ENCODE measurements around the gene CPNE5. TPM values are rescaled to one million over a fixed set of nuclear protein-coding genes. Genes with fewer than 3 reads are reported as not detected.

Gene CPNE5
- polyA plus RNA-seq, 3 donors, result 0.47 to 0.85 (median 0.82) TPM

- Histone ChIP-seq H3K4me1 (ENCODE audit: control insufficient read depth in 1 of 2, insufficient read depth in 2 of 2, low read length in 2 of 2) (peaks cover 15 to 23% of the 10 kb centered on the region in 2 donors), H3K4me2 (replicated peaks; ENCODE audit: extremely low read depth, low read length, poor library complexity, severe bottlenecking) (peak within 1 kb of the TSS; percentile 93), H3K36me3 (replicated peaks in 1 of 2; ENCODE audit: control insufficient read depth in 1 of 2, insufficient read depth in 2 of 2, low read length in 2 of 2) (peaks cover 0 to 21% of the 10 kb centered on the region in 2 donors), H3K79me2 (ENCODE audit: insufficient read depth, low read length) (peaks cover 38% of the 10 kb centered on the region), H4K20me1 (ENCODE audit: insufficient read depth, low read length) (no peaks in the 10 kb centered on the region), H3K27ac (ENCODE audit: low read depth in 1 of 2, low read length in 2 of 2) (peak within 1 kb of the TSS; percentile 54 to 97), H3K27me3 (ENCODE audit: control insufficient read depth in 2 of 2, insufficient read depth in 2 of 2, low read length in 2 of 2) (no peaks in the 10 kb centered on the region), H2AFZ (ENCODE audit: insufficient read depth, low read depth, low read length, poor library complexity, severe bottlenecking) (peak within 1 kb of the TSS; percentile 99), H3K4me3 (replicated peaks in 1 of 3; ENCODE audit: low read depth in 2 of 3, low read length in 3 of 3) (peak within 1 kb of the TSS; percentile 90 to 98 (median 98)), H3K9me3 (replicated peaks in 1 of 2; ENCODE audit: control insufficient read depth in 1 of 2, insufficient read depth in 1 of 2, low read length in 2 of 2) (no peaks in the 10 kb centered on the region), H3K9ac (ENCODE audit: insufficient read depth, low read length, poor library complexity, severe bottlenecking) (peak within 1 kb of the TSS; percentile 92)
- TF ChIP-seq CTCF (IDR thresholded peaks at IDR 0.05), result no peak
- Mint-ChIP-seq H3K27ac (peak within 1 kb of the TSS; percentile 95 to 100 (median 98)), H3K4me3 (peak within 1 kb of the TSS; percentile 94 to 100), H3K9me3 (peaks cover 0 to 4% (median 0%) of the 10 kb centered on the region in 7 donors), H3K27me3 (ENCODE audit: low read depth in 3 of 3) (peaks cover 0 to 4% (median 3%) of the 10 kb centered on the region in 3 donors), H3K4me1 (peaks cover 25% of the 10 kb centered on the region), H3K36me3 (peaks cover 12 to 14% of the 10 kb centered on the region in 2 donors)
- under 1% methylated on average over 47 of the region's 54 CpGs for WGBS (ENCODE audit: insufficient coverage)
- DNase-seq, result peak; percentile 74 to 87 (median 85)
- intact Hi-C loops (cut with micrococcal nuclease), result loop anchor here in 1 of 2 donors (1.0 kb wide), 1 partner anchor 9 kb away; no protein-coding TSS in a partner anchor
Observed at GRCh38 chr6:36874443-36875249, 35.4 kb upstream of the CPNE5 start, which contains the start of gene PPIL1. TSS of gene PPIL1 (minus strand) at chr6:36874803. CDS start at chr6:36874772, 31 bp downstream.

GRCh38 chr6:36873612-36874442 is 34.6 kb upstream of the CPNE5 start:
- Histone ChIP-seq H3K9me3 (replicated peaks in 1 of 2; ENCODE audit: control insufficient read depth in 1 of 2, insufficient read depth in 1 of 2, low read length in 2 of 2) (no peaks in the 10 kb centered on the region), H3K4me1 (ENCODE audit: control insufficient read depth in 1 of 2, insufficient read depth in 2 of 2, low read length in 2 of 2) (peaks cover 15 to 23% of the 10 kb centered on the region in 2 donors), H3K27ac (ENCODE audit: low read depth in 1 of 2, low read length in 2 of 2) (peak overlapping the region; percentile 54 to 97), H3K27me3 (ENCODE audit: control insufficient read depth in 2 of 2, insufficient read depth in 2 of 2, low read length in 2 of 2) (no peaks in the 10 kb centered on the region), H2AFZ (ENCODE audit: insufficient read depth, low read depth, low read length, poor library complexity, severe bottlenecking) (peak overlapping the region; percentile 99), H3K4me2 (replicated peaks; ENCODE audit: extremely low read depth, low read length, poor library complexity, severe bottlenecking) (peak overlapping the region; percentile 93), H3K79me2 (ENCODE audit: insufficient read depth, low read length) (peaks cover 46% of the 10 kb centered on the region), H3K9ac (ENCODE audit: insufficient read depth, low read length, poor library complexity, severe bottlenecking) (peak overlapping the region; percentile 92), H3K4me3 (replicated peaks in 1 of 3; ENCODE audit: low read depth in 2 of 3, low read length in 3 of 3) (peak overlapping the region; percentile 90 to 98 (median 98)), H4K20me1 (ENCODE audit: insufficient read depth, low read length) (no peaks in the 10 kb centered on the region), H3K36me3 (replicated peaks in 1 of 2; ENCODE audit: control insufficient read depth in 1 of 2, insufficient read depth in 2 of 2, low read length in 2 of 2) (peaks cover 6 to 21% of the 10 kb centered on the region in 2 donors)
- DNase-seq, result peak in 2 of 3 donors; percentile 21 to 36
- Mint-ChIP-seq H3K4me3 (peak overlapping the region; percentile 94 to 100), H3K27ac (peak overlapping the region; percentile 78 to 100 (median 98)), H3K27me3 (ENCODE audit: low read depth in 3 of 3) (peaks cover 0 to 3% (median 3%) of the 10 kb centered on the region in 3 donors), H3K4me1 (peaks cover 25% of the 10 kb centered on the region), H3K36me3 (peaks cover 16 to 21% of the 10 kb centered on the region in 2 donors), H3K9me3 (peaks cover 0 to 4% (median 0%) of the 10 kb centered on the region in 7 donors)
- WGBS (ENCODE audit: insufficient coverage), result 20% methylated on average over 1 of the region's 11 CpGs
- intact Hi-C loops (cut with micrococcal nuclease), result loop anchor here in 1 of 2 donors (1.0 kb wide), 1 partner anchor 9 kb away; no protein-coding TSS in a partner anchor
- no peak for TF ChIP-seq CTCF (IDR thresholded peaks at IDR 0.05)

Data from CD14-positive monocyte (primary cell).